Left cardiac atrium (tissue), 4 donors: ENCODE results near the gene TRPC1. TPM values are rescaled to one million over a fixed set of nuclear protein-coding genes. Genes with fewer than 3 reads are reported as not detected.
"Not testable (repeated sequence)": the region's sequence is repeated elsewhere in the genome, so short reads cannot be mapped to it uniquely, and the experiment has no call there.

Source experiments
- ATAC-seq, 2 donors: fragments of 200-7000 bp; cut with Tn5 transposase; one replicate each; pipeline ENCODE4 v1.9.1; 2020; ENCODE audit warnings: mild to moderate bottlenecking in 2 of 2, moderate library complexity in 2 of 2
- DNase-seq: peaks from one replicate; pipeline ENCODE4 v3.0.0-alpha.2; 2020
- intact Hi-C, 2 donors: fragments of 100-400 bp; cut with DNase I; formaldehyde crosslinking; loops; one replicate each; pipeline versions ENCODE4 v1.14.1 to v1.15.1; 2022 to 2023
- total RNA-seq, 2 donors: library from RNA; stranded (reverse); fragmentation: NEBNext Ultra II Directional; extraction: Animal tissue kit (Norgen Biotek cat#: 25700); gene quantifications; one replicate each; pipeline ENCODE4 v1.2.1, GENCODE V29; 2021
- donor health status: DM: no; HTN: yes; CAD: no.
- donor health status: DM: no; HTN: yes; CAD: no; lungs with severe emphysema.
- donor health status: DM: yes; HTN: yes; CAD: no.
- donor health status: Dilated cardiomyopathy.

TRPC1 gene
- total RNA-seq, 2 donors from 2014 or later: 12.2 to 18.6 TPM

- intact Hi-C loops: loop anchor here in 1 of 2 donors (10.0 kb wide), 1 partner anchor 269 kb away; the partner anchor contains the start of gene U2SURP
- peak; percentile 50 to 54 for ATAC-seq
- no peak for DNase-seq
Observed at GRCh38 chr3:142735462-142735861, 11.6 kb downstream of the TRPC1 start.

GRCh38 chr3:142738396-142738795, 14.6 kb downstream of the TRPC1 start:
- ATAC-seq (no peak), DNase-seq (no peak)
- intact Hi-C loops: loop anchor here in 1 of 2 donors (10.0 kb wide), 1 partner anchor 266 kb away; the partner anchor contains the start of gene U2SURP

DNA sequence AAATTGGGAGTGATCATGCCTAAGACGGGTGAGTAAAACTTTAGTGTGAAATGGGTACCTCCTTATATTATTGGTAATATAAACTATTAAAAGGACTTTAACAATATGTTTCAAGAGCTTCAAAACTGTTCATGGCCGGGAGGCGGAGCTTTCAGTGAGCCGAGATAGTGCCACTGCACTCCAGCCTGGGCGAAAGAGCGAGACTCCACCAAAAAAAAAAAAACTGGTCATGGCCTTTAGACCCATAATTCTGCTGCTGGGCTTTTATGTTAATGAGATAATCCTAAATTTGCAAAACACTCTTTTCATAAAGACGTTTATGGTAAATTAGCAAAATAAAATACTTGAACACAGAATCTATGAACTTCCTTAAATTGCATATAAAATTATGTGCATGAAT, 22.8 kb downstream of the TRPC1 start:
- intact Hi-C loops: no loop called here
- ATAC-seq (no peak), DNase-seq (no peak)

GRCh38 chr3:142750531-142750930, 26.7 kb downstream of the TRPC1 start:
- intact Hi-C loops, ATAC-seq, DNase-seq: not testable (repeated sequence)

DNA sequence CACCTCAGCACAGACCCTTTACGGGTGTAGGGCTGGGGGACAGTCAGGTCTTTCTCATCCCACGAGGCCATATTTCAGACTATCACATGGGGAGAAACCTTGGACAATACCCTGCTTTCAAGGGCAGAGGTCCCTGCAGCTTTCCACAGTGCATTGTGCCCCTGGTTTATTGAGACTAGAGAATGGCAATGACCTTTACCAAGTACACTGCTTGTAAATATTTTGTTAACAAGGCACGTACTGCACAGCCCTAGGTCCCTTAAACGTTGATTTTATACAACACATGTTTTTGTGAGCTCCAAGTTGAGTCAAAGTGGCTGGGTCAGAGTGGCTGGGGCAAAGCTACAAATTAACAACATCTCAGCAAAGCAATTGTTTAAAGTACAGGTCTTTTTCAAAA, 28.8 kb downstream of the TRPC1 start:
- DNase-seq, intact Hi-C loops, ATAC-seq: not testable (repeated sequence)

DNA sequence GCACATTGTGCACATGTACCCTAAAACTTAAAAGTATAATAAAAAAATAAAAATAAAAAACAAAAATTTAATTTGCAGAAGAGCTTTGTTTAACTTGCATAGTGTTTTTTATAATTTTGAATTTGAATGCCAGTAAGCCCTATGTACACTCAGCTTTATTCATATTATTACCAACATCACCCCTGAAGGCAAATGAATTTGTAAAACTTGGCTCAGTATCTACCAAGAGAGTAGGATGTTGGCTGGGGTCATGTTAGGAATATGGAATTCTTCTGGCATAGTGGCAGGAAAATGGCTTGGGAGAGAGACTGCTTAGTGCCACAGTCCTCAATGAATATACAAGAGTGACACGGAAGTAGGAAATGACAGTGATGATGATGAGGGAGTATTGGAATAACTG, 30.7 kb downstream of the TRPC1 start:
- intact Hi-C loops: no loop called here
- no peak for ATAC-seq

GRCh38 chr3:142768338-142768737, 44.5 kb downstream of the TRPC1 start:
- DNase-seq (no peak), ATAC-seq (no peak)
- intact Hi-C loops: no loop called here

More for the DNA sequence above, 30.7 kb downstream of the TRPC1 start:
- DNase-seq: no peak

- no peak for DNase-seq
- intact Hi-C loops: no loop called here
- no peak for ATAC-seq
Observed at GRCh38 chr3:142777927-142778326, 54.1 kb downstream of the TRPC1 start.

GRCh38 chr3:142778541-142778940, 54.7 kb downstream of the TRPC1 start:
- intact Hi-C loops: no loop called here
- DNase-seq: no peak
- ATAC-seq: no peak

- no peak for ATAC-seq
- intact Hi-C loops: no loop called here
- no peak for DNase-seq
Observed at GRCh38 chr3:142779591-142779990, 55.8 kb downstream of the TRPC1 start.

- intact Hi-C loops: no loop called here
- DNase-seq (no peak), ATAC-seq (no peak)
Observed at GRCh38 chr3:142782616-142783015, 58.8 kb downstream of the TRPC1 start.

- no peak for ATAC-seq
- intact Hi-C loops: no loop called here
- DNase-seq: no peak
Observed at GRCh38 chr3:142784228-142784627, 60.4 kb downstream of the TRPC1 start.

- intact Hi-C loops: no loop called here
- DNase-seq: no peak
- ATAC-seq: no peak
Observed at GRCh38 chr3:142785996-142786395, 62.2 kb downstream of the TRPC1 start.

- ATAC-seq: no peak
- DNase-seq: no peak
- intact Hi-C loops: no loop called here
Observed at GRCh38 chr3:142787719-142788118, 63.9 kb downstream of the TRPC1 start.

DNA sequence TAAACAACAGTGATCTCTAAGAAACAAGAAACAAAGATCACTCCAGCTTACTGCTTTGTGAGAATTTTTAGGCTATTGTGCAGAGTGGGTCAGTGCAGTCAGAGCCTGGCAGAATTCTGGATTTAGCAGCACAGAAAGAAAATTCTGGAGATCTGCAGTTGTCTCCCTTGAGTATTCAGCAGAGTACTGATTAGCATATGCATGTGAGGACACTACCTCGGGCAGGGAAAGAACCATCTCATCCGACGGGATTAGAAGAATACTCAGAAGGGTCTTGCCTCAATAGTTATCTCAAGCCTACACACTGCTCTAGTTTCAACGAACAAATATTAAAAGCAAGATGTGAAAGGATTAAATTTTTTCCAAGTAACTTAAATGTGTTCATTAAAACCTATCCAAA, 70.7 kb downstream of the TRPC1 start:
- ATAC-seq (no peak), DNase-seq (no peak)
- intact Hi-C loops: no loop called here

GRCh38 chr3:142795332-142795731, 71.5 kb downstream of the TRPC1 start:
- DNase-seq (no peak), ATAC-seq (no peak)
- intact Hi-C loops: no loop called here

DNA sequence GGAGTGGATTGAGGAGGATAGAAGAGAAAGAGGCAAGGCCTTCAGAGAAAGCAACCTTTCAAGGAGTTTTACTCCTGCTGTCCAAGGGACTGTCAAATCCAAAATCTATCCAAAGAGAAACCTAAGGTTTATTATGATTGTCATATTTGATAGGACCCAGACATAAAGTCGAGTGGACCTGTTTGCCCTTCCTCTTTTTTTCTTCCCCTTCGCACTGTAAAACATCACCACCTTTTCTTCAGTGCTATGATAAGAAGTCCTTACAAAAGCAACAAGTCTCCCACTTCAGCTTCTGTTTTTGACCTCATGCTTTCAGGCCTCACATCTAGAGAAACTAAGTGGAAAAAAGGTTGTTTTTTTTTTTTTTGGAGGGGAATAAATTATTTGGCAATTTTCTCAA, 73.0 kb downstream of the TRPC1 start:
- intact Hi-C loops: no loop called here
- DNase-seq: no peak
- ATAC-seq: no peak

DNA sequence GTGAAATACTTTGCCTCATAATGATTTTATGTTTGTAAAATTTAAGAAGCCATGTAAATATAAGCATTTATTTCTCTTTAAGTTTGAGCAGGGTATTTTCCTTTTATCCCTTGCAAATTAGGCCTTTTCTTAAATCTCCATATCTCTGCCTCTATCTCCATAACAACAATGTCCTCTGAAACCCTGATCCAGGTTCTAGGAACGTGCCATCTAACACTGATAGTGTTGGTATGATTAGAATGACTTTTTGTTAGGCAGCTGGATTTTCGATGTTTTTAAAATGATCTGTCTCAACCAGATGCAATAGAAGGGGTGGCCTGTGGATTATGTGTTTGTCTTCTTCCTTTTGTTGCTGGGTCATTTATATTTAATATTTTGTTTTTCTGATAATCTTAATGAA, 77.9 kb downstream of the TRPC1 start:
- ATAC-seq (no peak), DNase-seq (no peak)
- intact Hi-C loops: no loop called here

DNA sequence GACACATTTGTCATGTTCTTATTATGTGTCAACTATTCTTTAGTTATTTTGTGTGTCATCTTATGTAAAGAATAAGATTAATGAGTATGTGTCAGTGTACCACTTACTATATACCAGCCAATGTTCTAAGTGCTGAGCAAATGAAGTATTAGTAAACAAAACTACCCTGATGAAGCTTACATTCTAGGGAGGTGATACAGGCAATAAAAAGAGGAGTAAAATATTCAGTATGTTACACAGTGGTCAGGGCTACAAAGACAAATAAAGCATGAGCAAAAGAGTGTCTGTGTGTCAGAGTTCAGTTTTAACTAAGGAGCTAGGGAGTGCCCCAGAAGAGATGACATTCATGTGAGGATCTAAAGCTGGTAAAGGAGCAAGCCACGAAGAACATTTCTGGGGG, 79.1 kb downstream of the TRPC1 start:
- DNase-seq (no peak), ATAC-seq (no peak)
- intact Hi-C loops: no loop called here

DNA sequence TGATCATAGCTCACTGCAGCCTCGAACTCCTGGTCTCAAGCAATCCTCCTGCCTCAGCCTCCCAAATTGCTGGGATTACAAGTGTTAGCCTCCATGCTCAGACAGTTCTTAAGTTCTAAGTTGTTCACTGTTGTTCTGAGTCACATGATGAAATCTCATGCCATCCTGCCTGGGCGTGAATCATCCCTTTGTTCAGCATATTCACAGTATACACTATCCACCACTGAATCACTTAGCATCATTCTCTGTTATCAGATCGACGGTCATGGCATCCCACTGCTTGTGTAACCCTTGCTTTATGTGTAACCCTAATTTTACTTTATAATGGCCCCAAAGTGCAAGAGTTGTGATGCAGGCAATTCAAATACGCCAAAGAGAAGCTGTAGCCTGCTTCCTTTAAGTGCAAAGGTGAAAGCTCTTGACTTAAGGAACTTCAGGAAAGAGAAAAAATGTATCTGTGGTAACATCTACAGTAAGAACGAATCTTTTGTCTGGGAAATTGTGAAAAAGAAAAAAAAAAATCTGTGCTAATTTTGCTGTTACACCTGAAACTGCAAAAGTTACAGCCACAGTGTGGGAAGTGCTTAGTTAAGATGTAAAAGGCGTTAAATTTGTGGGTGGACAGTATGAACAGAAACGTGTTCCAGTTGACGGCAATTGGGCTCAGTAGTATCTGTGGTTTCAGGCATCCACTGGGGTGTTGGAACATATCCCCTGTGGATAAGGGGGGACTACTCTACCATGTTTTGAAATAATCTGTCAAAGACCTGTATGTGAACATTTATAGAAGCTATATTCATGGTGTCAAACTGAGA, 84.5 kb downstream of the TRPC1 start:
- ATAC-seq (peak in 1 of 2 donors; percentile 22), DNase-seq (no peak)
- intact Hi-C loops: no loop called here

DNA sequence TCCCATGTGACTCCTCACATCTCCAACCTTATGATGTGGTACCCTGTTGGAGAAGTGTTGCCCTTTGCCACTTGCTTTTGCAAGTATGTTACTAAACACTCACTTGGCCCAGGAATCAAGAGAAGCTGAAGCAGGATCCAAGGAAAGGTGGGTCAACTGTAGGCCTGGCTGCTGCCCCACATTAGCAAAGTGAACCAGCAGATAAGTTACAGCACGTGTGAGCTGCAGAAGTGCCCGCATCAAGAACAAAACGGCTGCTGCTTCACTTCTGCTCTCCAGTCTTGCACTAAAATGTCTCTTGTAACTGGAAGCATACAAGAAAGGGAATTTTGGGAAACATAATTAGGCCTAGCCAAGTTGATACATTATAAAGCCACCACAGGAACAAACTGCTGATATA, 85.4 kb downstream of the TRPC1 start:
- intact Hi-C loops: no loop called here
- ATAC-seq (no peak), DNase-seq (no peak)
